HEK293 (cell line): ENCODE data around the gene MLN.

ENCODE experiments used
- BCL11B ChIP-seq: fragments of 450-650 bp; formaldehyde crosslinking; IDR thresholded peaks from 2 replicates; pipeline ENCODE4 v1.5.1; 2016; ENCODE audit warnings: low read depth, missing biosample characterization, missing genetic modification characterization
- FEZF1 ChIP-seq: fragments of 450-650 bp; formaldehyde crosslinking; IDR thresholded peaks from 2 replicates; pipeline ENCODE4 v1.5.1; 2016; ENCODE audit warnings: missing biosample characterization, missing genetic modification characterization
- GLIS1 ChIP-seq: fragments of 450-650 bp; formaldehyde crosslinking; IDR thresholded peaks from 2 replicates; pipeline ENCODE4 v1.5.1; 2016; ENCODE audit warnings: missing biosample characterization, missing genetic modification characterization
- PRDM1 ChIP-seq: fragments of 450-650 bp; formaldehyde crosslinking; IDR thresholded peaks from 2 replicates; pipeline ENCODE4; 2016; ENCODE audit warnings: missing biosample characterization, missing genetic modification characterization
- REPIN1 ChIP-seq: fragments of 450-650 bp; formaldehyde crosslinking; IDR thresholded peaks from 2 replicates; pipeline ENCODE4 v1.5.1; 2017; ENCODE audit warnings: missing biosample characterization, missing genetic modification characterization, low read depth
- SCRT1 ChIP-seq: fragments of 450-650 bp; formaldehyde crosslinking; IDR thresholded peaks from 2 replicates; pipeline ENCODE4 v1.5.1; 2016; ENCODE audit warnings: missing biosample characterization, missing genetic modification characterization, borderline replicate concordance
- SP3 ChIP-seq: fragments of 450-650 bp; formaldehyde crosslinking; IDR thresholded peaks from 2 replicates; pipeline ENCODE4 v1.5.1; 2016; ENCODE audit warnings: missing biosample characterization, missing genetic modification characterization
- TCF7L2 ChIP-seq: IDR thresholded peaks from 2 replicates; pipeline ENCODE4 v1.6.1; 2011; ENCODE audit warnings: low read depth, mild to moderate bottlenecking, inconsistent platforms, low read length, moderate library complexity, borderline replicate concordance
- ZBTB10 ChIP-seq: fragments of 450-650 bp; formaldehyde crosslinking; IDR thresholded peaks from 2 replicates; pipeline ENCODE4 v1.5.1; 2016; ENCODE audit warnings: missing biosample characterization, missing genetic modification characterization
- ZBTB11 ChIP-seq: fragments of 450-650 bp; formaldehyde crosslinking; conservative IDR thresholded peaks from 2 replicates; pipeline ENCODE4 v1.5.1; 2016; ENCODE audit warnings: low read depth, missing biosample characterization, missing genetic modification characterization
- ZBTB8A ChIP-seq: fragments of 450-650 bp; formaldehyde crosslinking; IDR thresholded peaks from 2 replicates; pipeline ENCODE4 v1.5.1; 2016; ENCODE audit warnings: missing biosample characterization, missing genetic modification characterization
- ZNF155 ChIP-seq: fragments of 450-650 bp; formaldehyde crosslinking; IDR thresholded peaks from 2 replicates; pipeline ENCODE4 v1.5.1; 2016; ENCODE audit warnings: missing biosample characterization, missing genetic modification characterization
- ZNF157 ChIP-seq: fragments of 450-650 bp; formaldehyde crosslinking; IDR thresholded peaks from 2 replicates; pipeline ENCODE4 v1.5.1; 2016; ENCODE audit warnings: missing biosample characterization, missing genetic modification characterization
- ZNF202 ChIP-seq: fragments of 450-650 bp; formaldehyde crosslinking; IDR thresholded peaks from 2 replicates; pipeline ENCODE4 v1.5.1; 2016; ENCODE audit warnings: missing biosample characterization, missing genetic modification characterization, borderline replicate concordance
- ZNF211 ChIP-seq: fragments of 450-650 bp; formaldehyde crosslinking; IDR thresholded peaks from 2 replicates; pipeline ENCODE4 v1.5.1; 2016; ENCODE audit warnings: low read depth, missing biosample characterization, missing genetic modification characterization
- ZNF354C ChIP-seq: fragments of 450-650 bp; formaldehyde crosslinking; IDR thresholded peaks from 2 replicates; pipeline ENCODE4 v1.5.1; 2016; ENCODE audit warnings: missing biosample characterization, missing genetic modification characterization, low read depth, borderline replicate concordance
- ZNF37A ChIP-seq: fragments of 450-650 bp; IDR thresholded peaks from 2 replicates; pipeline ENCODE4 v1.5.1; 2018; ENCODE audit warnings: missing biosample characterization, missing genetic modification characterization
- ZNF416 ChIP-seq: fragments of 450-650 bp; formaldehyde crosslinking; IDR thresholded peaks from 2 replicates; pipeline ENCODE4 v1.5.1; 2016; ENCODE audit warnings: missing biosample characterization, missing genetic modification characterization
- ZNF510 ChIP-seq: fragments of 450-650 bp; formaldehyde crosslinking; IDR thresholded peaks from 2 replicates; pipeline ENCODE4 v1.5.1; 2018; ENCODE audit warnings: mild to moderate bottlenecking, missing genetic modification characterization, missing biosample characterization; ENCODE audit not compliant: insufficient replicate concordance
- ZNF529 ChIP-seq: fragments of 450-650 bp; formaldehyde crosslinking; IDR thresholded peaks from 2 replicates; pipeline ENCODE4 v1.5.1; 2017; ENCODE audit warnings: missing genetic modification characterization, missing biosample characterization; ENCODE audit not compliant: insufficient replicate concordance
- ZNF561 ChIP-seq: fragments of 450-650 bp; IDR thresholded peaks from 2 replicates; pipeline ENCODE4 v1.5.1; 2018; ENCODE audit warnings: missing biosample characterization, missing genetic modification characterization, borderline replicate concordance
- ZNF585B ChIP-seq: fragments of 450-650 bp; formaldehyde crosslinking; IDR thresholded peaks from 2 replicates; pipeline ENCODE4 v1.5.1; 2016; ENCODE audit warnings: missing biosample characterization, missing genetic modification characterization
- ZNF670 ChIP-seq: fragments of 450-650 bp; formaldehyde crosslinking; IDR thresholded peaks from 2 replicates; pipeline ENCODE4 v1.5.1; 2016; ENCODE audit warnings: missing biosample characterization, missing genetic modification characterization, low read depth
- ZNF843 ChIP-seq: fragments of 450-650 bp; formaldehyde crosslinking; IDR thresholded peaks from 2 replicates; pipeline ENCODE4 v1.5.1; 2016; ENCODE audit warnings: missing biosample characterization, missing genetic modification characterization
- ZXDB ChIP-seq: fragments of 450-650 bp; formaldehyde crosslinking; IDR thresholded peaks from 2 replicates; pipeline ENCODE4 v1.5.1; 2016; ENCODE audit warnings: missing biosample characterization, missing genetic modification characterization
- TF ChIP-seq, protein P1 (sequence below): fragments of 450-650 bp; formaldehyde crosslinking; IDR thresholded peaks from 2 replicates; pipeline ENCODE4 v1.5.1; 2016; ENCODE audit warnings: missing biosample characterization, missing genetic modification characterization
- TF ChIP-seq, protein P2 (sequence below): fragments of 450-650 bp; formaldehyde crosslinking; IDR thresholded peaks from 2 replicates; pipeline ENCODE4 v1.5.1; 2016; ENCODE audit warnings: missing biosample characterization, missing genetic modification characterization
- TF ChIP-seq, protein P3 (sequence below): fragments of 450-650 bp; formaldehyde crosslinking; IDR thresholded peaks from 2 replicates; pipeline ENCODE4 v1.5.1; 2016; ENCODE audit warnings: missing biosample characterization, missing genetic modification characterization, low read depth

Gene MLN

DNA sequence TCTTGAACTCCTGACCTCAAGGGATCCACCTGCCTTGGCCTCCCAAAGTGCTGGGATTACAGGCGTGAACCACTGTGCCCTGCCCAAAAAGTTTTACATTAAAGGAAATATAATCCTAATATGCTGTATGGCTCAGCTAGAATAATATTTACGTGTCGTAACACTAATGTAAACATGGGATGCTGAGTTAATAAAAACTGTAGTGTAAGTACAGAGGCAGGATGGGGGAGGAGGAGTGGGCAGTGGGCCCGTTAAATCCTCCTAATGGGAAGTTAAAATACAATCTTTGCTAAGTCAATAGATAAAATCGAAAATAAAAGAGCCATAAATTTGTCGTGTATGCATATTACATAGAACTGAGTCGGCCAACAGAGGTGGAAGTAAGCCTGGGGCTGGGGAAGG is 45.0 kb downstream of the MLN start (continued):
- TF ChIP-seq ZNF155 (tag by site-specific recombination) (no peak), ZNF37A (no peak), GLIS1 (peak; percentile 59; the same call in 1 of the 2 replicates), ZXDB (tag by site-specific recombination) (no peak), ZNF157 (no peak), ZNF202 (tag by site-specific recombination) (no peak), ZNF529 (no peak), FEZF1 (tag by site-specific recombination) (peak; percentile 71), TCF7L2 (peak; percentile 50; the same call in 1 of the 2 replicates), ZNF211 (tag by site-specific recombination) (no peak), SP3 (no peak), ZNF416 (tag by site-specific recombination) (no peak), BCL11B (tag by site-specific recombination) (no peak), ZNF670 (tag by site-specific recombination) (no peak), ZBTB11 (no peak), ZNF561 (tag by site-specific recombination) (0 out of 2 replicates have a peak, but pooled peaks have one; percentile 56), REPIN1 (no peak), ZNF843 (peak; percentile 74), ZNF510 (tag by site-specific recombination) (no peak), ZNF354C (no peak), PRDM1 (tag by site-specific recombination) (no peak), ZBTB10 (tag by site-specific recombination) (no peak), ZNF585B (tag by site-specific recombination) (no peak), SCRT1 (tag by site-specific recombination) (no peak), ZBTB8A (0 out of 2 replicates have a peak, but pooled peaks have one; percentile 48)
- TF ChIP-seq, protein P1, sequence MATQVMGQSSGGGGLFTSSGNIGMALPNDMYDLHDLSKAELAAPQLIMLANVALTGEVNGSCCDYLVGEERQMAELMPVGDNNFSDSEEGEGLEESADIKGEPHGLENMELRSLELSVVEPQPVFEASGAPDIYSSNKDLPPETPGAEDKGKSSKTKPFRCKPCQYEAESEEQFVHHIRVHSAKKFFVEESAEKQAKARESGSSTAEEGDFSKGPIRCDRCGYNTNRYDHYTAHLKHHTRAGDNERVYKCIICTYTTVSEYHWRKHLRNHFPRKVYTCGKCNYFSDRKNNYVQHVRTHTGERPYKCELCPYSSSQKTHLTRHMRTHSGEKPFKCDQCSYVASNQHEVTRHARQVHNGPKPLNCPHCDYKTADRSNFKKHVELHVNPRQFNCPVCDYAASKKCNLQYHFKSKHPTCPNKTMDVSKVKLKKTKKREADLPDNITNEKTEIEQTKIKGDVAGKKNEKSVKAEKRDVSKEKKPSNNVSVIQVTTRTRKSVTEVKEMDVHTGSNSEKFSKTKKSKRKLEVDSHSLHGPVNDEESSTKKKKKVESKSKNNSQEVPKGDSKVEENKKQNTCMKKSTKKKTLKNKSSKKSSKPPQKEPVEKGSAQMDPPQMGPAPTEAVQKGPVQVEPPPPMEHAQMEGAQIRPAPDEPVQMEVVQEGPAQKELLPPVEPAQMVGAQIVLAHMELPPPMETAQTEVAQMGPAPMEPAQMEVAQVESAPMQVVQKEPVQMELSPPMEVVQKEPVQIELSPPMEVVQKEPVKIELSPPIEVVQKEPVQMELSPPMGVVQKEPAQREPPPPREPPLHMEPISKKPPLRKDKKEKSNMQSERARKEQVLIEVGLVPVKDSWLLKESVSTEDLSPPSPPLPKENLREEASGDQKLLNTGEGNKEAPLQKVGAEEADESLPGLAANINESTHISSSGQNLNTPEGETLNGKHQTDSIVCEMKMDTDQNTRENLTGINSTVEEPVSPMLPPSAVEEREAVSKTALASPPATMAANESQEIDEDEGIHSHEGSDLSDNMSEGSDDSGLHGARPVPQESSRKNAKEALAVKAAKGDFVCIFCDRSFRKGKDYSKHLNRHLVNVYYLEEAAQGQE (tag by site-specific recombination), result no peak
- TF ChIP-seq, protein P2, sequence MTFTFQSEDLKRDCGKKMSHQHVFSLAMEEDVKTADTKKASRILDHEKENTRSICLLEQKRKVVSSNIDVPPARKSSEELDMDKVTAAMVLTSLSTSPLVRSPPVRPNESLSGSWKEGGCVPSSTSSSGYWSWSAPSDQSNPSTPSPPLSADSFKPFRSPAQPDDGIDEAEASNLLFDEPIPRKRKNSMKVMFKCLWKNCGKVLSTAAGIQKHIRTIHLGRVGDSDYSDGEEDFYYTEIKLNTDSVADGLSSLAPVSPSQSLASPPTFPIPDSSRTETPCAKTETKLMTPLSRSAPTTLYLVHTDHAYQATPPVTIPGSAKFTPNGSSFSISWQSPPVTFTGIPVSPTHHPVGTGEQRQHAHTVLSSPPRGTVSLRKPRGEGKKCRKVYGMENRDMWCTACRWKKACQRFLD, result no peak
- TF ChIP-seq, protein P3, sequence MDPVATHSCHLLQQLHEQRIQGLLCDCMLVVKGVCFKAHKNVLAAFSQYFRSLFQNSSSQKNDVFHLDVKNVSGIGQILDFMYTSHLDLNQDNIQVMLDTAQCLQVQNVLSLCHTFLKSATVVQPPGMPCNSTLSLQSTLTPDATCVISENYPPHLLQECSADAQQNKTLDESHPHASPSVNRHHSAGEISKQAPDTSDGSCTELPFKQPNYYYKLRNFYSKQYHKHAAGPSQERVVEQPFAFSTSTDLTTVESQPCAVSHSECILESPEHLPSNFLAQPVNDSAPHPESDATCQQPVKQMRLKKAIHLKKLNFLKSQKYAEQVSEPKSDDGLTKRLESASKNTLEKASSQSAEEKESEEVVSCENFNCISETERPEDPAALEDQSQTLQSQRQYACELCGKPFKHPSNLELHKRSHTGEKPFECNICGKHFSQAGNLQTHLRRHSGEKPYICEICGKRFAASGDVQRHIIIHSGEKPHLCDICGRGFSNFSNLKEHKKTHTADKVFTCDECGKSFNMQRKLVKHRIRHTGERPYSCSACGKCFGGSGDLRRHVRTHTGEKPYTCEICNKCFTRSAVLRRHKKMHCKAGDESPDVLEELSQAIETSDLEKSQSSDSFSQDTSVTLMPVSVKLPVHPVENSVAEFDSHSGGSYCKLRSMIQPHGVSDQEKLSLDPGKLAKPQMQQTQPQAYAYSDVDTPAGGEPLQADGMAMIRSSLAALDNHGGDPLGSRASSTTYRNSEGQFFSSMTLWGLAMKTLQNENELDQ (tag by site-specific recombination), result no peak
